H1 (cell line): Measurements from ENCODE around the gene ADAMTS16. TPM values are rescaled to one million over a fixed set of nuclear protein-coding genes. Genes with fewer than 3 reads are reported as not detected.

Experiments used
- CTCF ChIA-PET: fragments of 300-600 bp; sonication (Branson Sonifier 250); formaldehyde crosslinking; loops from one replicate; lab custom pipeline; 2021; ENCODE audit not compliant: partially characterized antibody; lab: Charles Lee
- POLR2A ChIA-PET: fragments of 300-600 bp; sonication (Branson Sonifier 250); formaldehyde crosslinking; loops from one replicate; lab custom pipeline; 2021; ENCODE audit warnings: inconsistent platforms; ENCODE audit not compliant: partially characterized antibody; lab: Charles Lee
- DNase-seq, 2 experiments: peaks; one replicate each; pipeline versions ENCODE4 v3.0.0 to v3.0.0-alpha.2; 2010 to 2022; ENCODE audit warnings: low spot score in 2 of 2, low read depth in 1 of 2, mixed read lengths in 1 of 2
- FAIRE-seq: peaks from 2 replicates; lab custom pipeline; 2011; peaks lifted over from hg19 to GRCh38; lab: Jason Lieb, UNC
- H2AFZ ChIP-seq: 2 replicates; pipeline ENCODE4 v1.8.1; 2012; ENCODE audit warnings: low read length, inconsistent platforms
- H2AK5ac ChIP-seq: 2 replicates; pipeline ENCODE4 v1.6.1; 2013; ENCODE audit warnings: low read depth, low read length
- H2BK120ac ChIP-seq: replicated peaks from 2 replicates; pipeline ENCODE3; 2013; ENCODE audit warnings: low read depth, low read length, inconsistent platforms
- H2BK12ac ChIP-seq: 2 replicates; pipeline ENCODE4 v1.6.1; 2013; ENCODE audit warnings: low read depth, low read length
- H2BK15ac ChIP-seq: 2 replicates; pipeline ENCODE4 v1.6.1; 2013; ENCODE audit warnings: low read length
- H2BK20ac ChIP-seq: 2 replicates; pipeline ENCODE4 v1.6.1; 2013; ENCODE audit warnings: low read length
- H2BK5ac ChIP-seq: 2 replicates; pipeline ENCODE4 v1.6.1; 2013; ENCODE audit warnings: low read depth, low read length
- H3K14ac ChIP-seq: 2 replicates; pipeline ENCODE4 v1.6.1; 2013; ENCODE audit warnings: inconsistent platforms; ENCODE audit not compliant: insufficient read length
- H3K18ac ChIP-seq: 2 replicates; pipeline ENCODE4 v1.6.1; 2013; ENCODE audit warnings: low read length; ENCODE audit errors: extremely low read depth
- H3K23ac ChIP-seq: 2 replicates; pipeline ENCODE4 v1.6.1; 2013; ENCODE audit warnings: inconsistent platforms; ENCODE audit not compliant: insufficient read length
- H3K23me2 ChIP-seq: 2 replicates; pipeline ENCODE4 v1.6.1; 2013; ENCODE audit warnings: low read depth, low read length
- H3K27ac ChIP-seq: 2 replicates; pipeline ENCODE4 v1.6.1; 2011; ENCODE audit warnings: low read depth, low read length, inconsistent platforms
- H3K27me3 ChIP-seq, 4 experiments: replicated peaks in 1 of 4; 1 replicate in 1 of 4; 2 replicates in 3 of 4; pipeline versions ENCODE4 v1.6.1 to v1.8.1; 2011 to 2013; ENCODE audit warnings: low read length in 3 of 4, mild to moderate bottlenecking in 3 of 4, inconsistent platforms in 2 of 4, mixed read lengths in 2 of 4, moderate library complexity in 1 of 4; ENCODE audit not compliant: control insufficient read depth in 3 of 4, insufficient read depth in 3 of 4; ENCODE audit errors: extremely low read depth in 1 of 4
- H3K36me3 ChIP-seq, 4 experiments: 2 replicates each; pipeline versions ENCODE4 v1.6.1 to v1.8.1; 2011 to 2013; ENCODE audit warnings: mild to moderate bottlenecking in 4 of 4, low read length in 3 of 4, moderate library complexity in 2 of 4, control low read depth in 1 of 4, inconsistent platforms in 1 of 4; ENCODE audit not compliant: insufficient read depth in 4 of 4, control insufficient read depth in 2 of 4
- H3K4ac ChIP-seq: replicated peaks from 2 replicates; pipeline ENCODE3; 2013; ENCODE audit warnings: low read length, low read depth, mixed read lengths, inconsistent platforms; ENCODE audit not compliant: insufficient read length
- H3K4me1 ChIP-seq, 4 experiments: replicated peaks in 1 of 4; 1 replicate in 1 of 4; 2 replicates in 3 of 4; pipeline versions ENCODE4 v1.6.1 to v1.8.1; 2011 to 2013; ENCODE audit warnings: low read length in 3 of 4, inconsistent platforms in 2 of 4, mixed read lengths in 1 of 4; ENCODE audit not compliant: insufficient read depth in 4 of 4, control insufficient read depth in 3 of 4
- H3K4me2 ChIP-seq, 2 experiments: 2 replicates each; pipeline versions ENCODE4 v1.6.1 to v1.8.1; 2011 to 2013; ENCODE audit warnings: low read depth in 2 of 2, low read length in 2 of 2, control low read depth in 1 of 2, inconsistent platforms in 1 of 2, mild to moderate bottlenecking in 1 of 2; ENCODE audit not compliant: insufficient read depth in 1 of 2
- H3K4me3 ChIP-seq, 4 experiments: fragments of 200-600, 300-600 bp in 1 of 4; sonication (generic), shearing (Covaris generic), sonication (Bioruptor Twin) in 1 of 4; 2 replicates each; pipeline versions ENCODE4 v1.5.1 to v1.8.1; 2011 to 2016; ENCODE audit warnings: low read length in 4 of 4, low read depth in 3 of 4, control low read depth in 2 of 4, inconsistent platforms in 2 of 4, mild to moderate bottlenecking in 2 of 4, mixed read lengths in 1 of 4, moderate library complexity in 1 of 4; ENCODE audit not compliant: insufficient read depth in 2 of 4; ENCODE audit errors: extremely low read depth in 1 of 4
- H3K56ac ChIP-seq: replicated peaks from 2 replicates; pipeline ENCODE3; 2013; ENCODE audit warnings: low read depth, mild to moderate bottlenecking, mixed read lengths, low read length, inconsistent platforms; ENCODE audit not compliant: insufficient read length
- H3K79me1 ChIP-seq: 2 replicates; pipeline ENCODE4 v1.6.1; 2013; ENCODE audit warnings: low read depth, low read length, control low read depth
- H3K79me2 ChIP-seq, 2 experiments: 2 replicates each; pipeline versions ENCODE4 v1.6.1 to v1.8.1; 2012 to 2013; ENCODE audit warnings: low read length in 2 of 2, mild to moderate bottlenecking in 2 of 2, inconsistent platforms in 1 of 2; ENCODE audit not compliant: insufficient read depth in 2 of 2, control insufficient read depth in 1 of 2
- H3K9ac ChIP-seq, 4 experiments: replicated peaks in 1 of 4; 1 replicate in 1 of 4; 2 replicates in 3 of 4; pipeline versions ENCODE4 v1.6.1 to v1.8.1; 2011 to 2013; ENCODE audit warnings: low read depth in 3 of 4, low read length in 3 of 4, control low read depth in 2 of 4, mild to moderate bottlenecking in 2 of 4, moderate library complexity in 2 of 4, inconsistent platforms in 1 of 4; ENCODE audit errors: extremely low read depth in 1 of 4
- H3K9me3 ChIP-seq, 2 experiments: 2 replicates each; pipeline versions ENCODE4 v1.6.1 to v1.8.1; 2012 to 2013; ENCODE audit warnings: mild to moderate bottlenecking in 2 of 2, moderate library complexity in 2 of 2, control low read depth in 1 of 2, inconsistent platforms in 1 of 2, low read depth in 1 of 2, low read length in 1 of 2, mixed read lengths in 1 of 2; ENCODE audit not compliant: insufficient read depth in 2 of 2
- H4K20me1 ChIP-seq, 2 experiments: replicated peaks in 1 of 2; 2 replicates each; pipeline versions ENCODE3 to v1.8.1; 2011 to 2013; ENCODE audit warnings: inconsistent platforms in 2 of 2, low read length in 2 of 2, mild to moderate bottlenecking in 1 of 2; ENCODE audit not compliant: insufficient read depth in 2 of 2, control insufficient read depth in 1 of 2
- H4K5ac ChIP-seq: 2 replicates; pipeline ENCODE4 v1.6.1; 2013; ENCODE audit warnings: low read length, low read depth, mixed read lengths, inconsistent platforms; ENCODE audit not compliant: insufficient read length
- H4K8ac ChIP-seq: 2 replicates; pipeline ENCODE4 v1.8.0; 2013; ENCODE audit warnings: mild to moderate bottlenecking, moderate library complexity, low read length, inconsistent platforms; ENCODE audit not compliant: insufficient read depth; ENCODE audit errors: extremely low read depth
- H4K91ac ChIP-seq: replicated peaks from 2 replicates; pipeline ENCODE3; 2013; ENCODE audit warnings: low read length, mixed read lengths, inconsistent platforms; ENCODE audit not compliant: insufficient read length
- CBX8 ChIP-seq: fragments of 300-800, 300-1000 bp; sonication (generic); IDR thresholded peaks from 2 replicates; pipeline ENCODE4 v1.7.1; 2016; ENCODE audit warnings: low read depth, low read length, borderline replicate concordance
- KDM5A ChIP-seq: fragments of 200-600 bp; IDR thresholded peaks from 2 replicates; pipeline ENCODE4 v1.7.1; 2012; ENCODE audit warnings: mild to moderate bottlenecking, low read length, inconsistent platforms, mixed read lengths
- MAFK ChIP-seq: IDR thresholded peaks from 2 replicates; pipeline ENCODE4 v1.6.1; 2012; ENCODE audit warnings: low read depth, mild to moderate bottlenecking, improper control_type of control experiment, low read length
- POLR2AphosphoS5 ChIP-seq: IDR thresholded peaks from 2 replicates; pipeline ENCODE4 v1.6.1; 2011; ENCODE audit warnings: low read depth, low read length
- RBBP5 ChIP-seq: IDR thresholded peaks from 2 replicates; pipeline ENCODE4 v1.7.1; 2012; ENCODE audit warnings: low read depth, mild to moderate bottlenecking, inconsistent platforms, low read length, moderate library complexity, borderline replicate concordance
- SIRT6 ChIP-seq: IDR thresholded peaks from one replicate; pipeline ENCODE4 v1.7.1; 2012; ENCODE audit warnings: low read length, inconsistent platforms
- SUZ12 ChIP-seq: fragments of 200-600 bp; sonication (generic); IDR thresholded peaks from 2 replicates; pipeline ENCODE4 v1.6.1; 2012; ENCODE audit warnings: mild to moderate bottlenecking, inconsistent platforms, low read length, moderate library complexity, mixed read lengths
- TAF7 ChIP-seq: optimal IDR thresholded peaks from 2 replicates; pipeline ENCODE3; 2011; ENCODE audit warnings: low read depth, mild to moderate bottlenecking, inconsistent platforms, low read length, moderate library complexity, borderline replicate concordance
- TCF12 ChIP-seq: IDR thresholded peaks from 2 replicates; pipeline ENCODE4 v1.6.1; 2011; ENCODE audit warnings: low read depth, mild to moderate bottlenecking, low read length
- WGBS, 2 experiments: shearing (Covaris generic) in 1 of 2; methylation state at CpG; one replicate each; pipeline versions ENCODE4 v1.1.6 to v1.1.7; 2013 to 2015; ENCODE audit warnings: low lambda C conversion rate in 2 of 2, mixed read lengths in 2 of 2, inconsistent platforms in 1 of 2, low coverage in 1 of 2, missing lambda C conversion rate in 1 of 2; ENCODE audit not compliant: insufficient replicate concordance in 2 of 2, insufficient coverage in 1 of 2, insufficient read length in 1 of 2; ENCODE audit errors: extremely low coverage in 1 of 2, missing lambda C conversion rate in 1 of 2; 5-methylcytosine and 5-hydroxymethylcytosine counted together
- polyA plus RNA-seq, 7 experiments: library from polyadenylated mRNA; depleted of rRNA in 3 of 7; stranded (reverse) in 5 of 7; unstranded in 2 of 7; fragments of >200 nt in 5 of 7; fragments of 200-250 nt in 2 of 7; gene quantifications; 1 replicate in 5 of 7; 2 replicates in 1 of 7; 4 replicates in 1 of 7; pipeline versions ENCODE4 v1.2.1 to v1.2.3, GENCODE V29; 2011 to 2013; ENCODE audit warnings: missing spikeins in 2 of 7, mixed read lengths in 2 of 7
- total RNA-seq: library from RNA; stranded (reverse); fragmentation: NEBNext Ultra II Directional; extraction: Animal tissue kit (Norgen Biotek cat#: 25700); gene quantifications from 2 replicates; pipeline ENCODE4 v1.2.1, GENCODE V29; 2021
- TF ChIP-seq, protein P1 (sequence below): IDR thresholded peaks from 2 replicates; pipeline ENCODE4 v1.6.1; 2012; ENCODE audit warnings: inconsistent platforms
- TF ChIP-seq, protein P2 (sequence below): IDR thresholded peaks from 2 replicates; pipeline ENCODE4 v1.6.1; 2012; ENCODE audit warnings: inconsistent platforms
- TF ChIP-seq, protein P3 (sequence below): IDR thresholded peaks from 2 replicates; pipeline ENCODE4 v1.6.1; 2011; ENCODE audit warnings: low read depth, mild to moderate bottlenecking, low read length; ENCODE audit not compliant: insufficient read depth

Gene ADAMTS16
- total and polyA plus RNA-seq, 2 of the 8 experiments (the other 6 are each of a cell fraction or from before 2014, with no cell fraction given) = 3.7 to 16.0 TPM

DNA sequence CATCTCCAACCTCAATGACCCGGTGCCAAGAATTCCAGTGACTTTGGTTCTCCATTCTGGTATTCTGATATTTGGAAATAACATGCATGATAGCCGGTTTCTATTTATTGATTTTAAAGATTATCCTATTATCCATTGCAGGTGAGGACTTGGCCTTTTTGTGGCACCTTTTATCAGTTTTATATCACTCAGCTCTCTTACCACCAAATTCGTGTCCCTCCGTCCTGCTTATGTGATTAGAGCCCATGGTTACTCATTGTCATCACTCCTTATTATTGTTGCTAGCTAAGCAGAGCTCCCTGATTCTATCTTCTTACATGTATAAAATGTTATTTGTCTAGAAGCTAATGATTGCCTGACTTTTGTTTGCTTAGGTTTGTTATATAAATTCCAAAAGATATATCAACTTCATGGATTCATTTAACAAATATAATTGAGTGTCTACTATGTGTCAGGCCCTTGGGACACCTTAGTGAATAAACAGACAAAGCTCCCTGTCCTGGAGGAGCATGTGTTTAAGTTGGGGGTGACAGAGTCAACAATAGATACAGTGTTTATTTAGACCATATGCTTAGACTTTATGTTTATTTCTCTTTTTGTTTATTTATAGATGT lies 138.2 kb downstream of the ADAMTS16 start:
- Histone ChIP-seq H3K79me1 (no peaks in the 10 kb centered on the region), H3K4ac (no peak overlapping the region), H3K23ac (no peak overlapping the region), H3K56ac (no peak overlapping the region), H2BK15ac (no peak overlapping the region), H2AFZ (no peak overlapping the region), H3K4me3 (no peak overlapping the region), H3K14ac (no peak overlapping the region), H3K27ac (no peak overlapping the region), H3K9ac (no peak overlapping the region), H2BK20ac (no peak overlapping the region), H2AK5ac (no peak overlapping the region), H4K20me1 (no peaks in the 10 kb centered on the region), H2BK5ac (no peak overlapping the region), H4K91ac (no peak overlapping the region), H4K8ac (no peak overlapping the region), H3K4me2 (no peak overlapping the region), H3K79me2 (no peaks in the 10 kb centered on the region), H3K18ac (no peak overlapping the region), H2BK12ac (no peak overlapping the region), H3K36me3 (no peaks in the 10 kb centered on the region; a peak in 1 of 8 replicates), H3K27me3 (no peaks in the 10 kb centered on the region), H3K4me1 (peaks cover 0 to 7% (median 2%) of the 10 kb centered on the region in 4 experiments; a peak in 3 of 7 replicates), H3K23me2 (no peaks in the 10 kb centered on the region), H4K5ac (no peak overlapping the region), H2BK120ac (no peak overlapping the region), H3K9me3 (0 out of 4 replicates have a peak, but pooled peaks cover 0 to under 1% of the 10 kb centered on the region in 2 experiments)
- FAIRE-seq (no peak), DNase-seq (no peak)
- ChIA-PET POLR2A (interaction anchor here (1.6 kb wide), 1 partner anchor 30 kb away, joined by 6 read pairs; no protein-coding TSS in a partner anchor), CTCF (interaction anchor here (0.8 to 2.1 kb wide), 3 partner anchors 11 to 143 kb away, joined by 3 to 8 read pairs (median 3); no protein-coding TSS in a partner anchor)
- WGBS, 2 experiments = 88% methylated on average over 4 of the region's 4 CpGs; no CpG with 5 or more reads in 1 of the 2 experiments
- TF ChIP-seq SUZ12 (no peak), CBX8 (no peak), KDM5A (no peak), SIRT6 (no peak), MAFK (no peak), TCF12 (no peak), TAF7 (no peak), RBBP5 (no peak), POLR2AphosphoS5 (no peak)
- TF ChIP-seq, protein P1, sequence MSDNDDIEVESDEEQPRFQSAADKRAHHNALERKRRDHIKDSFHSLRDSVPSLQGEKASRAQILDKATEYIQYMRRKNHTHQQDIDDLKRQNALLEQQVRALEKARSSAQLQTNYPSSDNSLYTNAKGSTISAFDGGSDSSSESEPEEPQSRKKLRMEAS = no peak
- TF ChIP-seq, protein P2, sequence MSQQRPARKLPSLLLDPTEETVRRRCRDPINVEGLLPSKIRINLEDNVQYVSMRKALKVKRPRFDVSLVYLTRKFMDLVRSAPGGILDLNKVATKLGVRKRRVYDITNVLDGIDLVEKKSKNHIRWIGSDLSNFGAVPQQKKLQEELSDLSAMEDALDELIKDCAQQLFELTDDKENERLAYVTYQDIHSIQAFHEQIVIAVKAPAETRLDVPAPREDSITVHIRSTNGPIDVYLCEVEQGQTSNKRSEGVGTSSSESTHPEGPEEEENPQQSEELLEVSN = no peak
- TF ChIP-seq, protein P3, sequence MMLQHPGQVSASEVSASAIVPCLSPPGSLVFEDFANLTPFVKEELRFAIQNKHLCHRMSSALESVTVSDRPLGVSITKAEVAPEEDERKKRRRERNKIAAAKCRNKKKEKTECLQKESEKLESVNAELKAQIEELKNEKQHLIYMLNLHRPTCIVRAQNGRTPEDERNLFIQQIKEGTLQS = no peak
